RWPE2 (cell line): ENCODE measurements around the gene SSBP3.

ENCODE experiments used
- ATAC-seq: fragments of 200-7000 bp; cut with Tn5 transposase; 3 replicates; pipeline ENCODE4 v1.9.1; 2021; ENCODE audit warnings: low read depth
- DNase-seq: peaks from one replicate; pipeline ENCODE4 v3.0.0-alpha.2; 2020; ENCODE audit warnings: low spot score
- H3K27ac ChIP-seq: fragments of 450-650 bp; 2 replicates; pipeline ENCODE4 v1.5.1; 2017; ENCODE audit warnings: mild to moderate bottlenecking; ENCODE audit not compliant: poor library complexity, severe bottlenecking
- H3K27me3 ChIP-seq: fragments of 250-450 bp; sonication (Bioruptor Pico); 2 replicates; pipeline ENCODE4 v1.5.1; 2021; ENCODE audit warnings: mild to moderate bottlenecking, moderate library complexity; ENCODE audit not compliant: insufficient read depth, poor library complexity, severe bottlenecking
- H3K36me3 ChIP-seq: fragments of 250-450 bp; sonication (Bioruptor Pico); 2 replicates; pipeline ENCODE4 v1.5.1; 2020; ENCODE audit warnings: low read depth, mild to moderate bottlenecking, moderate library complexity
- H3K4me1 ChIP-seq: fragments of 250-450 bp; sonication (Bioruptor Pico); 2 replicates; pipeline ENCODE4 v1.5.1; 2021; ENCODE audit warnings: mild to moderate bottlenecking, moderate library complexity; ENCODE audit not compliant: insufficient read depth, poor library complexity, severe bottlenecking
- H3K4me3 ChIP-seq: fragments of 250-450 bp; sonication (Bioruptor Pico); 2 replicates; pipeline ENCODE4 v1.5.1; 2021; ENCODE audit warnings: mild to moderate bottlenecking, moderate library complexity; ENCODE audit not compliant: severe bottlenecking
- H3K9me3 ChIP-seq: fragments of 250-450 bp; sonication (Bioruptor Pico); 2 replicates; pipeline ENCODE4 v1.5.1; 2021; ENCODE audit warnings: mild to moderate bottlenecking, moderate library complexity; ENCODE audit not compliant: severe bottlenecking
- CTCF ChIP-seq: fragments of 450-650 bp; IDR thresholded peaks from one replicate; pipeline ENCODE4 v1.5.1; 2017; ENCODE audit warnings: mild to moderate bottlenecking, moderate library complexity; ENCODE audit not compliant: poor library complexity, severe bottlenecking

The SSBP3 gene

GRCh38 chr1:54199765-54200518 lies 206.3 kb downstream of the SSBP3 start, which contains the start of the genes CYB5RL and MRPL37:
TSS of gene CYB5RL (minus strand) at chr1:54200030. CDS start at chr1:54195616, 4,414 bp downstream.
TSS of gene MRPL37 (plus strand) at chr1:54200167. CDS start at chr1:54200244, 77 bp downstream.
- H3K27me3 ChIP-seq, result no peaks in the 10 kb centered on the region
- H3K9me3 ChIP-seq, result no peaks in the 10 kb centered on the region
- H3K36me3 ChIP-seq, result peaks cover 27% of the 10 kb centered on the region
- H3K27ac ChIP-seq, result peak within 1 kb of the TSS; percentile 10
- peak; percentile 94 for DNase-seq
- peak; percentile 98 for ATAC-seq
- TF ChIP-seq CTCF, result no peak
- H3K4me1 ChIP-seq, result no peaks in the 10 kb centered on the region
- peak within 1 kb of the TSS; percentile 78 for H3K4me3 ChIP-seq

GRCh38 chr1:54199151-54199764 lies 206.9 kb downstream of the SSBP3 start:
- ATAC-seq (peak; percentile 3; the same call in 2 of the 3 replicates), DNase-seq (no peak)
- peak overlapping the region; percentile 78 for H3K4me3 ChIP-seq
- peaks cover 21% of the 10 kb centered on the region for H3K36me3 ChIP-seq
- no peak for TF ChIP-seq CTCF
- no peaks in the 10 kb centered on the region for H3K27me3 ChIP-seq
- no peaks in the 10 kb centered on the region for H3K9me3 ChIP-seq
- H3K27ac ChIP-seq, result no peak overlapping the region
- H3K4me1 ChIP-seq, result no peaks in the 10 kb centered on the region

DNA sequence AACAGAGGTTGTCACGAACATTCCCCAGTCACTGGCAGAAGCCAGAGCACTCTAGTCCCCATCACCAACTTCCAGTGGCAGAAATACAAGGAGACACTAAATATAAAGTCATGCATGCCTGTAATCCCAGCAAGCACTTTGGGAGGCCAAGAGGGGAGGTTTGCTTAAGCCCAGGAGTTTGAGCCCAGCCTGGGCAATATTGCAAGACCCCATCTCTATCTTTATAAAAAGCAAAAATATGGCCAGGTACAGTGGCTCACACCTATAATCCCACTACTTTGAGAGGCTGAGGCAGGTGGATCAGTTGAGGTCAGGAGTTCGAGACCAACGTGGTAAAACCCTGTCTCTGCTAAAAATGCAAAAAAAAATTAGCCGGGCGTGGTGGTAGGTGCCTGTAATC lies 212.7 kb downstream of the SSBP3 start:
- H3K36me3 ChIP-seq, result no peaks in the 10 kb centered on the region
- DNase-seq (no peak), ATAC-seq (no peak)
- no peak for TF ChIP-seq CTCF
- H3K27me3 ChIP-seq, result no peaks in the 10 kb centered on the region
- no peaks in the 10 kb centered on the region for H3K9me3 ChIP-seq
- H3K27ac ChIP-seq, result no peak overlapping the region
- no peak overlapping the region for H3K4me3 ChIP-seq
- H3K4me1 ChIP-seq, result no peaks in the 10 kb centered on the region

DNA sequence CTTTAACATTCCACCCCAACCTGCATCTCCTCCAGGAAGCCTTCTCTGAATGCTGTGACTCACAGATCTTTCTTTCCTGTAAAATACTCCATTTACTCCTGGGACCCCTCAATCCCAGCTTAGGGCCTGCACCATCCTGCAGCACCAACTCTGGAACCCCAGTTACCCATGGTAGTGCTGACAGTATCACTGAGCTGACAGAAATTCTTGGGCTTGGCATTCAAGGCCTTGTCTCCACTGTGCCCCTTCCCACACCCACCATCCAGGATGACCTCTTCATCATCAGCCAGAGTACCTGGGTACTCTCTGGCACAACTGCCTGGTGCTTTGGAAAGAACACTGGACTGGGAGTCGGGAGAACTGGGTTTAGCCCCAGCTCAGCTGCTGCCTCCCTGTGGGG lies 214.7 kb downstream of the SSBP3 start:
- H3K27ac ChIP-seq, result no peak overlapping the region
- H3K9me3 ChIP-seq, result no peaks in the 10 kb centered on the region
- TF ChIP-seq CTCF, result no peak
- no peaks in the 10 kb centered on the region for H3K36me3 ChIP-seq
- DNase-seq (no peak), ATAC-seq (no peak)
- H3K4me3 ChIP-seq, result no peak overlapping the region
- no peaks in the 10 kb centered on the region for H3K27me3 ChIP-seq
- no peaks in the 10 kb centered on the region for H3K4me1 ChIP-seq

DNA sequence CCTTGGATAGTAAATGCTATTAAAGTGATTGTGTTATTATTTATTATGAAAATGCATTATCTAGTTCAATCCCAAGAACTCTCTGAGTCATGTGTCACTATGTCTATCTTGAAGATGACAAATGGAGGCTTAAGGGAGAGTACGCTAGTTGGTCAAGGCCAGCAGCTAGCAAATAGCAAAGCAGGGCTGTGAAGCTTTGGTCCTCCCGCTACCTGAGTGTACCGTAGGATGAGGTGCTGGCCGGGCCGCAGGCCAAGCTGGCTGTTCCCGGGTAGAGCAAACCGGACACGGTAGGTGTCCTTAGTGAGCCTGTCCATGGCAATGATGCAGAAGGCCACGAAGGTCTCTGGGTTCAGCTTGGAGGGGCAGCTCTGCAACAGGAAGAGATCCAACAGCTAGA lies 215.7 kb downstream of the SSBP3 start:
- no peak for ATAC-seq
- H3K4me3 ChIP-seq, result no peak overlapping the region

More for the DNA sequence above, 215.7 kb downstream of the SSBP3 start:
- DNase-seq, result no peak
- Histone ChIP-seq H3K27ac (no peak overlapping the region), H3K9me3 (no peaks in the 10 kb centered on the region), H3K36me3 (no peaks in the 10 kb centered on the region), H3K4me1 (no peaks in the 10 kb centered on the region), H3K27me3 (no peaks in the 10 kb centered on the region)
- no peak for TF ChIP-seq CTCF
